Adrenal gland (tissue), 5 donors: ENCODE measurements around the gene COL6A1.

Experiments
- CTCF ChIP-seq, 6 experiments: fragments of 450-650 bp in 4 of 6; fragments of 200-600 bp in 2 of 6; sonication (generic) in 1 of 6; IDR thresholded peaks; 1 replicate in 5 of 6; 2 replicates in 1 of 6; pipeline versions ENCODE4 v1.5.1 to v1.8.0; 2016 to 2021; ENCODE audit warnings: antibody characterized with exemption in 6 of 6, mild to moderate bottlenecking in 2 of 6, moderate library complexity in 1 of 6
- POLR2A ChIP-seq, 2 donors: fragments of 450-650 bp; IDR thresholded peaks; one replicate each; pipeline ENCODE4 v1.6.1; 2017; ENCODE audit warnings: antibody characterized with exemption in 2 of 2, mild to moderate bottlenecking in 2 of 2, moderate library complexity in 1 of 2
- donor health status: DM: no; HTN: no; CAD: no.

GRCh38 chr21:45957981-45958600 is 23.5 kb upstream of the COL6A1 start:
- TF ChIP-seq POLR2A (IDR thresholded peaks at IDR 0.05), result no peak
- TF ChIP-seq CTCF (IDR thresholded peaks at IDR 0.05), result no peak
